ENCODE data around the gene FAM117B. TPM values are rescaled to one million over a fixed set of nuclear protein-coding genes. Genes with fewer than 3 reads are reported as not detected.

FAM117B gene
- total and polyA plus RNA-seq, 2 of the 8 experiments (the other 6 are each of a cell fraction or from before 2014, with no cell fraction given): 3.9 to 22.6 TPM

DNA sequence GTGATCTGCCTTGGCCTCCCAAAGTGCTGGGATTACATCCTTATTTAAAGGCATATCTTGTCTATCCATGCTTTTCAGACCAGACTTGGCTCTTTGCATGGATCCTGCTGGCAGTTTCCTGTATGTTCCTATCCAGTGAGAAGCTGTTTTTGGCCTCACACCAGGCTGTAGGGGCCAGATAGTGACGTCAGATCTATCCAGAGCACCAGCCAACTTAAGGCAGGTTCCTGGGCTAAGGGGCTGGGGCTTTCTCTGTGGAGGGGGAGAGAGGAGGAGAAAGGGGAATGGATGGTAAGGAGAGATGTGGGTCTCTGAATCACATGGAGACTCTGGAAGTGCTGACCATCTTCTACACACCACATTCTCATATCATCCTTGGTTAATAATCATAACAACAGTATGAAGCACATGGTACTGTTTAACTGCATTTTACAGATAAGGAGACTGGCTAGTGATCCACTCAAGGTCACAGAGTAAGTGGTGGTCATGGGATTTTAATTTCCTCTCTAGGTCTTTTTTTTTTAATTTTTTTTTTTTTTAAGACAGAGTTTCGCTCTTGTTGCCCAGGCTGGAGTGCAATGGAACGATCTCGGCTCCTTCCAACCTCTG lies 2.0 kb upstream of the FAM117B start:
- ChIA-PET POLR2A (ENCODE audit: partially characterized antibody) (interaction anchor here (0.6 kb wide), 1 partner anchor 211 kb away, joined by 3 read pairs; no protein-coding TSS in a partner anchor), CTCF (ENCODE audit: partially characterized antibody) (interaction anchor here (1.8 to 2.8 kb wide), 2 partner anchors 41 to 44 kb away, joined by 5 to 13 read pairs; no protein-coding TSS in a partner anchor)
- H3K4ac ChIP-seq (replicated peaks; ENCODE audit: insufficient read length, low read depth, low read length): no peak overlapping the region
- H3K36me3 ChIP-seq (ENCODE audit: control insufficient read depth in 2 of 4, insufficient read depth in 4 of 4, low read length in 3 of 4): no peaks in the 10 kb centered on the region
- no peak overlapping the region for H4K91ac ChIP-seq (replicated peaks; ENCODE audit: insufficient read length, low read length)
- H2BK5ac ChIP-seq (ENCODE audit: low read depth, low read length): no peak overlapping the region
- no peak overlapping the region for H3K14ac ChIP-seq (ENCODE audit: insufficient read length)
- H3K9me3 ChIP-seq (ENCODE audit: insufficient read depth in 2 of 2, low read depth in 1 of 2, low read length in 1 of 2): no peaks in the 10 kb centered on the region
- H3K27ac ChIP-seq (ENCODE audit: low read depth, low read length): no peak overlapping the region
- H3K9ac ChIP-seq (replicated peaks in 1 of 4; ENCODE audit: extremely low read depth in 1 of 4, low read depth in 3 of 4, low read length in 3 of 4): no peak overlapping the region
- no peak overlapping the region for H2BK20ac ChIP-seq (ENCODE audit: low read length)
- H3K18ac ChIP-seq (ENCODE audit: extremely low read depth, low read length): no peak overlapping the region
- no peak overlapping the region for H4K8ac ChIP-seq (ENCODE audit: extremely low read depth, insufficient read depth, low read length)
- H3K27me3 ChIP-seq (replicated peaks in 1 of 4; ENCODE audit: control insufficient read depth in 3 of 4, extremely low read depth in 1 of 4, insufficient read depth in 3 of 4, low read length in 3 of 4): no peaks in the 10 kb centered on the region
- 76% methylated on average over 3 of the region's 4 CpGs; no CpG with 5 or more reads in 1 of the 2 experiments for WGBS, 2 experiments (ENCODE audit: extremely low coverage in 1 of 2, insufficient coverage in 1 of 2, insufficient read length in 1 of 2, insufficient replicate concordance in 2 of 2, low coverage in 1 of 2, low lambda C conversion rate in 2 of 2, missing lambda C conversion rate in 1 of 2)
- peaks cover 0 to 3% (median 0%) of the 10 kb centered on the region in 4 experiments; a peak in 2 of 7 replicates for H3K4me1 ChIP-seq (replicated peaks in 1 of 4; ENCODE audit: control insufficient read depth in 3 of 4, insufficient read depth in 4 of 4, low read length in 3 of 4)
- FAIRE-seq (no peak), DNase-seq (ENCODE audit: low read depth in 1 of 2, low spot score in 2 of 2) (no peak)
- H3K79me1 ChIP-seq (ENCODE audit: low read depth, low read length): no peaks in the 10 kb centered on the region
- H3K4me2 ChIP-seq (ENCODE audit: insufficient read depth in 1 of 2, low read depth in 2 of 2, low read length in 2 of 2): no peak overlapping the region
- H3K79me2 ChIP-seq (ENCODE audit: control insufficient read depth in 1 of 2, insufficient read depth in 2 of 2, low read length in 2 of 2): peaks cover 0 to 20% of the 10 kb centered on the region in 2 experiments; a peak in 2 of 4 replicates
- no peak overlapping the region for H2BK12ac ChIP-seq (ENCODE audit: low read depth, low read length)
- TF ChIP-seq TAF7 (optimal IDR thresholded peaks at IDR 0.05; ENCODE audit: borderline replicate concordance, low read depth, low read length) (no peak), FOSL1 (IDR thresholded peaks at IDR 0.05; ENCODE audit: insufficient read depth, low read depth, low read length) (no peak), ZNF274 (IDR thresholded peaks at IDR 0.05; ENCODE audit: borderline replicate concordance, extremely low read depth, low read length) (no peak), SP4 (IDR thresholded peaks at IDR 0.05; ENCODE audit: low read length) (no peak)
- no peak overlapping the region for H2AK5ac ChIP-seq (ENCODE audit: low read depth, low read length)
- no peaks in the 10 kb centered on the region; the same call in 1 of the 2 replicates for H3K23me2 ChIP-seq (ENCODE audit: low read depth, low read length)
- no peak overlapping the region for H3K56ac ChIP-seq (replicated peaks; ENCODE audit: insufficient read length, low read depth, low read length)
- H4K5ac ChIP-seq (ENCODE audit: insufficient read length, low read depth, low read length): no peak overlapping the region
- no peak overlapping the region for H2BK120ac ChIP-seq (replicated peaks; ENCODE audit: low read depth, low read length)
- no peak overlapping the region for H2BK15ac ChIP-seq (ENCODE audit: low read length)
- peaks cover 0 to 2% of the 10 kb centered on the region in 2 experiments for H4K20me1 ChIP-seq (replicated peaks in 1 of 2; ENCODE audit: control insufficient read depth in 1 of 2, insufficient read depth in 2 of 2, low read length in 2 of 2)
- no peak overlapping the region for H3K23ac ChIP-seq (ENCODE audit: insufficient read length)
- no peak overlapping the region for H3K4me3 ChIP-seq (ENCODE audit: extremely low read depth in 1 of 4, insufficient read depth in 2 of 4, low read depth in 3 of 4, low read length in 4 of 4)
- H2AFZ ChIP-seq (ENCODE audit: low read length): no peak overlapping the region

Data from H1 (cell line).